Karpas-422 (cell line): ENCODE data around the gene KIF19. TPM values are rescaled to one million over a fixed set of nuclear protein-coding genes. Genes with fewer than 3 reads are reported as not detected.

Source experiments
- DNase-seq: peaks from one replicate; pipeline ENCODE4 v3.0.0-alpha.2; 2015
- H2AFZ ChIP-seq: fragments of 200-600 bp; sonication (generic); 2 replicates; pipeline ENCODE4 v1.6.1; 2014; ENCODE audit warnings: antibody characterized with exemption, low read length, mixed read lengths
- H3K27ac ChIP-seq: fragments of 200-600 bp; sonication (generic); 2 replicates; pipeline ENCODE4 v1.5.1; 2014; ENCODE audit warnings: mild to moderate bottlenecking, low read length, moderate library complexity
- H3K27me3 ChIP-seq: fragments of 200-600 bp; sonication (generic); 2 replicates; pipeline ENCODE4 v1.6.1; 2014; ENCODE audit warnings: low read length, mixed read lengths
- H3K36me3 ChIP-seq: fragments of 200-600 bp; sonication (generic); 2 replicates; pipeline ENCODE4 v1.6.1; 2014; ENCODE audit warnings: low read length, mixed read lengths; ENCODE audit not compliant: insufficient read depth
- H3K4me1 ChIP-seq: fragments of 200-600 bp; sonication (generic); 2 replicates; pipeline ENCODE4 v1.6.1; 2014; ENCODE audit warnings: mild to moderate bottlenecking, low read length, mixed read lengths
- H3K4me2 ChIP-seq: fragments of 200-600 bp; sonication (generic); 2 replicates; pipeline ENCODE4 v1.6.1; 2014; ENCODE audit warnings: low read length, low read depth, mild to moderate bottlenecking; ENCODE audit not compliant: poor library complexity, severe bottlenecking
- H3K4me3 ChIP-seq: fragments of 200-600 bp; sonication (generic); 2 replicates; pipeline ENCODE4 v1.5.1; 2014; ENCODE audit warnings: mild to moderate bottlenecking, antibody characterized with exemption, low read length, mixed read lengths
- H3K79me2 ChIP-seq: fragments of 200-600 bp; sonication (generic); 2 replicates; pipeline ENCODE4 v1.6.1; 2014; ENCODE audit warnings: mild to moderate bottlenecking, low read length, mixed read lengths
- H3K9ac ChIP-seq: fragments of 200-600 bp; sonication (generic); 2 replicates; pipeline ENCODE4 v1.6.0; 2014; ENCODE audit warnings: low read length
- H3K9me2 ChIP-seq: fragments of 200-600 bp; sonication (generic), shearing (Covaris generic); replicated peaks from 2 replicates; pipeline ENCODE4 v1.6.0; 2014; ENCODE audit warnings: mild to moderate bottlenecking, low read length, moderate library complexity; ENCODE audit not compliant: insufficient read depth
- H3K9me3 ChIP-seq: fragments of 300-700, 200-600 bp; sonication (generic); 2 replicates; pipeline ENCODE4 v1.6.1; 2014; ENCODE audit warnings: low read length, mixed read lengths
- H4K20me1 ChIP-seq: fragments of 200-600 bp; sonication (generic); 2 replicates; pipeline ENCODE4 v1.6.1; 2014; ENCODE audit warnings: mild to moderate bottlenecking, antibody characterized with exemption, low read length, low read depth; ENCODE audit not compliant: insufficient read depth
- total RNA-seq: library from RNA; depleted of rRNA; stranded (reverse); fragments of >200 nt; shearing (Covaris generic); gene quantifications from 2 replicates; pipeline ENCODE4 v1.2.3, GENCODE V29; 2014; ENCODE audit warnings: low replicate concordance

KIF19 gene
- total RNA-seq, 1 experiment from 2014 or later: not detected

- Histone ChIP-seq H2AFZ (no peak overlapping the region), H3K79me2 (no peaks in the 10 kb centered on the region), H3K4me1 (no peaks in the 10 kb centered on the region), H4K20me1 (no peaks in the 10 kb centered on the region), H3K36me3 (no peaks in the 10 kb centered on the region), H3K9me2 (no peaks in the 10 kb centered on the region), H3K9ac (no peak overlapping the region), H3K9me3 (no peaks in the 10 kb centered on the region), H3K27me3 (no peaks in the 10 kb centered on the region), H3K4me2 (no peak overlapping the region), H3K4me3 (no peak overlapping the region), H3K27ac (no peak overlapping the region)
- no peak for DNase-seq
Measured at GRCh38 chr17:74309902-74310301, 16.1 kb upstream of the KIF19 start.

DNA sequence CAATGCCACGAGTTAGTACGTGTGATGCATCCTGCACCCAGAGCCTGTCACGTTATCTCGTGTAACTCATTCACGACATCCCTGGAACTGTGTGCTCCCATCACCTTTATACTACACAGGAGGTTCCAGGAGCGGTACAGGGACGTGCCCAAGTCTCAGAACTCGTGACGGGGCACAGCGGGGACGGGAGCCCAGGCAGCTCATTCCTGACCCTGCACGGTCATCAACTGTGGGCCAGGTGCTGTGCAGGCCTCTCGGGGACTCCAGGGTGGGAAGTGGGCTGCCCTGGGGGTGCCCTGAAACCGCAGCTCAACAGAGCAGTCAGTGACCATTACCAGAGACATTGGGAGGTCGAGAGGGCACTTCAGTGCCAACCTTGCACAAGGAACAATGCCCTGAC is 11.1 kb upstream of the KIF19 start:
- DNase-seq: no peak
- H3K79me2 ChIP-seq: no peaks in the 10 kb centered on the region

DNA sequence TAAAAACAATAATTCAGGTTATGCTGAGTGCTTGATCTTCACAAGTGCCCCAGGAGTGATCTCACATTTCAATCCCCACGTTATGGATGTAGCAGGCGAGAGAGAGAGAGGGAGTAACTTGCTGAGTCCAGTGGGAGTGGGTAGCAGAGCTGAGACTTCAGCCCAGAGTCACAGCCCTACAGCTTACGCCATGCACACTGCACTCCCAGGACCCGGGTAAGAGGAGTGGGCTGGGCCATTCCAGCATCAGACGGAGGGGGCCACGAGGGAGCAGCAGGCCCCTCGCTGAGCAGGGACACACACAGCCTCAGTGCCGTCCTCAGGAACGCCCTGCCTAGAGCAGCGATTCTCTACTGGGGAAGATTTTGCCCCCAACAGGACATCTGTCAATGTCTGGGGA is 9.8 kb upstream of the KIF19 start:
- H3K9me2 ChIP-seq: no peaks in the 10 kb centered on the region
- DNase-seq: no peak
- no peaks in the 10 kb centered on the region for H3K36me3 ChIP-seq
- no peak overlapping the region for H3K9ac ChIP-seq
- no peaks in the 10 kb centered on the region for H3K27me3 ChIP-seq
- no peaks in the 10 kb centered on the region for H3K79me2 ChIP-seq
- no peaks in the 10 kb centered on the region for H3K9me3 ChIP-seq
- H3K4me1 ChIP-seq: no peaks in the 10 kb centered on the region
- H3K27ac ChIP-seq: no peak overlapping the region
- no peak overlapping the region for H2AFZ ChIP-seq
- H3K4me2 ChIP-seq: no peak overlapping the region
- no peaks in the 10 kb centered on the region for H4K20me1 ChIP-seq
- no peak overlapping the region for H3K4me3 ChIP-seq

More for the DNA sequence above, 11.1 kb upstream of the KIF19 start:
- H3K4me3 ChIP-seq: no peak overlapping the region
- H3K9me3 ChIP-seq: no peaks in the 10 kb centered on the region
- H4K20me1 ChIP-seq: no peaks in the 10 kb centered on the region
- no peak overlapping the region for H2AFZ ChIP-seq
- no peaks in the 10 kb centered on the region for H3K9me2 ChIP-seq
- H3K36me3 ChIP-seq: no peaks in the 10 kb centered on the region
- no peak overlapping the region for H3K9ac ChIP-seq
- no peaks in the 10 kb centered on the region for H3K27me3 ChIP-seq
- H3K4me2 ChIP-seq: no peak overlapping the region
- no peaks in the 10 kb centered on the region for H3K4me1 ChIP-seq
- H3K27ac ChIP-seq: no peak overlapping the region

GRCh38 chr17:74317071-74317470 is 9.0 kb upstream of the KIF19 start:
- H3K27ac ChIP-seq: no peak overlapping the region
- H3K79me2 ChIP-seq: no peaks in the 10 kb centered on the region
- no peaks in the 10 kb centered on the region for H3K9me2 ChIP-seq
- H3K27me3 ChIP-seq: no peaks in the 10 kb centered on the region
- H3K36me3 ChIP-seq: no peaks in the 10 kb centered on the region
- no peaks in the 10 kb centered on the region for H4K20me1 ChIP-seq
- no peak overlapping the region for H3K4me3 ChIP-seq
- no peak overlapping the region for H3K9ac ChIP-seq
- no peaks in the 10 kb centered on the region for H3K4me1 ChIP-seq
- no peak overlapping the region for H2AFZ ChIP-seq
- no peak for DNase-seq
- no peak overlapping the region for H3K4me2 ChIP-seq
- H3K9me3 ChIP-seq: no peaks in the 10 kb centered on the region

GRCh38 chr17:74318391-74318790 is 7.6 kb upstream of the KIF19 start:
- Histone ChIP-seq H3K36me3 (no peaks in the 10 kb centered on the region), H3K9ac (no peak overlapping the region), H3K9me3 (no peaks in the 10 kb centered on the region), H3K79me2 (no peaks in the 10 kb centered on the region), H4K20me1 (no peaks in the 10 kb centered on the region), H3K4me1 (no peaks in the 10 kb centered on the region), H3K27me3 (no peaks in the 10 kb centered on the region), H3K4me3 (no peak overlapping the region), H3K27ac (no peak overlapping the region), H3K4me2 (no peak overlapping the region), H3K9me2 (no peaks in the 10 kb centered on the region), H2AFZ (no peak overlapping the region)
- DNase-seq: no peak

DNA sequence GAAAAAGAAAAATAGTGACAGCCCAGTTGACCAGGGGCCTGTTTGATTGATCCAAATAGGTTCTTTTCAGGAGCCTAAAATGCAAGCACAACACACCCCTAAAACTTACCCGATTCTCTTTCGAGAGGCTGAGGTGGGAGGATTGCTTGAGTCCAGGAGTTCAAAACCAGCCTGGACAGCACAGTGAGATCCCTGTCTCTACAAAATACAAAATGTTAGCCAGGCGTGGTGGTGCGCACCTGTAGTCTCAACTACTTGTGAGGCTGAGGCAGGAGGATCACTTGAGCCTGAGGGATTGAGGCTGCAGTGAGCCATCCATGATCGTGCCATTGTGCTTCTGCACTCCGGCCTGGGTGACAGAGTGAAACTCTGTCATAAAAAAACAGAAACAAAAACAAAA is 1.5 kb upstream of the KIF19 start:
- no peaks in the 10 kb centered on the region for H3K4me1 ChIP-seq
- H2AFZ ChIP-seq: no peak overlapping the region
- H3K27ac ChIP-seq: no peak overlapping the region
- DNase-seq: no peak
- no peaks in the 10 kb centered on the region for H4K20me1 ChIP-seq
- no peaks in the 10 kb centered on the region for H3K36me3 ChIP-seq
- H3K4me3 ChIP-seq: no peak overlapping the region
- no peak overlapping the region for H3K9ac ChIP-seq
- no peaks in the 10 kb centered on the region for H3K9me2 ChIP-seq
- H3K9me3 ChIP-seq: no peaks in the 10 kb centered on the region
- H3K79me2 ChIP-seq: no peaks in the 10 kb centered on the region
- no peak overlapping the region for H3K4me2 ChIP-seq
- H3K27me3 ChIP-seq: no peaks in the 10 kb centered on the region

DNA sequence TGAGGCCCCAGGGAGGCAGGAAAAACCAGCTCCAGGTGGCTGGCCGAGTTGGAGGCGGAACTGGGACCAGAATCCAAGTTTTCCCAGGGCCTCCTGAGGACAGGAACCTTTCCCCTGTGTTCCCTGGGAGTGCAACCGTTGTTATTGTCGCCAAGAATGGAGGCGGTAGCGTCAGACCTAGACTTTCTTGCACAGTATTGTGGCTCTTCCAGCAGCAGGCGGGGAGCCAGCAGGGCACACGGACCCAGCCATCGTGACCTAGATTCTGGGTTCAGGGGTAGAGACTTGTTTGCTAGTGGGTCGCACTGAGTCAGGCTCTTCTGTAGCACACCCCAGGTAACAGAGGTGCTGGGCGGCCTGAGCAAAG is 667 bp upstream of the KIF19 start:
- no peaks in the 10 kb centered on the region for H3K79me2 ChIP-seq

DNA sequence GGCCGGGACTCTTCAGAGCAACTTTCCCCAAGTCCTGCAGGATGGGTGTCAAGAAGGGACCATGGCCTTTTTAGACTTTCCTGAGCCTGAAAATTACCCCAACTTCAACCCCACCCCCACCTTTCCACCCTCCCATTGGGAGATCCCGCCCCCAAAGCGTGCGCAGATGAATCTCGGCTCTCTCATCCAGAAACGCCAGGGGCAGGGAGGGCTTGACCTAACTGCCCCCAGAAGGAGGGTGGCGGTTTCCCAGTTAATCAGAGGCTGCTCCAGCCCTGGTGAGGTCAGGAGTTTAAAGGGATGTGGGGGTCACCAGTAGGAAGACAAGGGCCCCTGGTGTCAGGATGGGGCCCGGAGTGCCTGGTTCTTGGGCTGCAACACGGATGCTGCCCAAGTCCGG is 480 bp downstream of the KIF19 start:
- Histone ChIP-seq H3K4me3 (no peak overlapping the region), H3K9ac (no peak overlapping the region), H3K9me3 (no peaks in the 10 kb centered on the region)

More for the DNA sequence above, 667 bp upstream of the KIF19 start:
- Histone ChIP-seq H3K27me3 (no peaks in the 10 kb centered on the region), H2AFZ (no peak overlapping the region), H3K27ac (no peak overlapping the region), H4K20me1 (no peaks in the 10 kb centered on the region), H3K4me2 (no peak overlapping the region), H3K36me3 (no peaks in the 10 kb centered on the region), H3K4me3 (no peak overlapping the region), H3K9ac (no peak overlapping the region), H3K9me2 (no peaks in the 10 kb centered on the region), H3K9me3 (no peaks in the 10 kb centered on the region), H3K4me1 (no peaks in the 10 kb centered on the region)
- no peak for DNase-seq

DNA sequence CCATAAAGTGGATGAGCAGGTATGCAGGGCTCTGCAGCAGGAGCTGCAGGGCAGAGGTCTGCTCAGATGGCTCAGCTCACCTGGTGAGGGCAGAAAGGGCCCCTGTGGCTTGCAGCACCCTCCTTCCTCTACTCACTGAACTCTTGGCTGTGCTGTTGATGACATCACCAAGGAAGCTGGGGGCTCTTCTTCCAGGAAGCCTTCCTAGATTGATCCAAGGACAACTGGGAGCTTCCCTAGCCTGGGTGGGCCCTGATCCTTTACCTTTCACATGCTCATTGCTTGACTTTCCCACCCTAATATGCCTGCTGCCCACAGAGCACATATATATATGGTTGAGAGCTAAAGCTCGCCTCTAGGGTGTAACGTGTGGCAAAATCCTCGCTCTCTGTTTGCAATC is 2.5 kb downstream of the KIF19 start:
- no peak overlapping the region for H2AFZ ChIP-seq
- no peak for DNase-seq
- no peaks in the 10 kb centered on the region for H4K20me1 ChIP-seq
- no peak overlapping the region for H3K27ac ChIP-seq
- H3K9me3 ChIP-seq: no peaks in the 10 kb centered on the region
- H3K36me3 ChIP-seq: no peaks in the 10 kb centered on the region
- H3K9ac ChIP-seq: no peak overlapping the region
- no peaks in the 10 kb centered on the region for H3K4me1 ChIP-seq
- H3K79me2 ChIP-seq: no peaks in the 10 kb centered on the region
- H3K27me3 ChIP-seq: no peaks in the 10 kb centered on the region
- no peak overlapping the region for H3K4me3 ChIP-seq
- H3K9me2 ChIP-seq: no peaks in the 10 kb centered on the region
- H3K4me2 ChIP-seq: no peak overlapping the region

More for the DNA sequence above, 480 bp downstream of the KIF19 start:
- H3K36me3 ChIP-seq: no peaks in the 10 kb centered on the region
- no peaks in the 10 kb centered on the region for H3K4me1 ChIP-seq
- H3K27me3 ChIP-seq: no peaks in the 10 kb centered on the region
- no peaks in the 10 kb centered on the region for H4K20me1 ChIP-seq
- H3K27ac ChIP-seq: no peak overlapping the region
- H3K4me2 ChIP-seq: no peak overlapping the region
- H2AFZ ChIP-seq: no peak overlapping the region
- no peak for DNase-seq
- no peaks in the 10 kb centered on the region for H3K9me2 ChIP-seq
- no peaks in the 10 kb centered on the region for H3K79me2 ChIP-seq
